GM20000 (cell line): ENCODE measurements around the gene MPPED1.

ENCODE experiments used
- DNase-seq: peaks from one replicate; pipeline ENCODE4 v3.0.0; 2012; ENCODE audit warnings: low spot score
- TF ChIP-seq, protein P1 (sequence below): IDR thresholded peaks from 2 replicates; pipeline ENCODE4 v1.5.1; 2012; ENCODE audit warnings: mild to moderate bottlenecking, control low read depth; ENCODE audit errors: extremely low read depth, missing control alignments

Gene MPPED1

DNA sequence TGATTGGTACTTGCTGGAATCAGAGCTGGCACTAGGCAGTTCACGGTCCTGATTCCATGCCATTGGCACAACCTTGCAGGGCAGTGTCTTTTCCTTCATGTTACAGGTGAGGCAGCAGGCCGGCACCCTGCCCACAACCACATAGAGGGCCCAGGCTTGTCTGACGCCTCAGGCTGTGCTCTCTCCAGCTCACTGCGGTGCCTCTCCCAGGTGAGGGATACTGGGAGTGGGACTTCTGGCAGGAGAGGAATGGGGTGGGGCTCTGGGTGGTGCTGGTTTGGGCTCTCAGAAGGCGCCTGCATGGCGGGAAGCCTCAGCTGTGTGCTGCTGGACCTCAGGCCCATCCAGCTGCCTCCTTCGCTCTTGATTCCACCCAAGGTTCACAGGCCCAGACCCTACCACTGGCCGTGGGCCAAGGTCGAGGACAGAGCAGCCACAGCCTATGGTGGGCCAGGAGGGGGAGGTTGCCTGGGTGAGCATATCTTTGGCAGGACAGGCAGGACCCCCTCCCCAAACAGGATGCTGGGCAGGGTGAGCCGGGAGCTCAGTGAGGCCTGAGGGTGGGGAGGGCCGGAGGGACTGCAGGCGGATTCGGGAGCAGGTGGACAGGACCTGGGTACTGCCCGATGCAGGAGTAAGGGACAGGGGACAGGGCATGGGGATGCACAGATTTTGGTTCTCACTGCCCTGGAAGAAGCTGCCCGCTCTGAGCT lies 7.0 kb upstream of the MPPED1 start:
- DNase-seq, result no peak
- TF ChIP-seq, protein P1, sequence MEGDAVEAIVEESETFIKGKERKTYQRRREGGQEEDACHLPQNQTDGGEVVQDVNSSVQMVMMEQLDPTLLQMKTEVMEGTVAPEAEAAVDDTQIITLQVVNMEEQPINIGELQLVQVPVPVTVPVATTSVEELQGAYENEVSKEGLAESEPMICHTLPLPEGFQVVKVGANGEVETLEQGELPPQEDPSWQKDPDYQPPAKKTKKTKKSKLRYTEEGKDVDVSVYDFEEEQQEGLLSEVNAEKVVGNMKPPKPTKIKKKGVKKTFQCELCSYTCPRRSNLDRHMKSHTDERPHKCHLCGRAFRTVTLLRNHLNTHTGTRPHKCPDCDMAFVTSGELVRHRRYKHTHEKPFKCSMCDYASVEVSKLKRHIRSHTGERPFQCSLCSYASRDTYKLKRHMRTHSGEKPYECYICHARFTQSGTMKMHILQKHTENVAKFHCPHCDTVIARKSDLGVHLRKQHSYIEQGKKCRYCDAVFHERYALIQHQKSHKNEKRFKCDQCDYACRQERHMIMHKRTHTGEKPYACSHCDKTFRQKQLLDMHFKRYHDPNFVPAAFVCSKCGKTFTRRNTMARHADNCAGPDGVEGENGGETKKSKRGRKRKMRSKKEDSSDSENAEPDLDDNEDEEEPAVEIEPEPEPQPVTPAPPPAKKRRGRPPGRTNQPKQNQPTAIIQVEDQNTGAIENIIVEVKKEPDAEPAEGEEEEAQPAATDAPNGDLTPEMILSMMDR, result no peak

DNA sequence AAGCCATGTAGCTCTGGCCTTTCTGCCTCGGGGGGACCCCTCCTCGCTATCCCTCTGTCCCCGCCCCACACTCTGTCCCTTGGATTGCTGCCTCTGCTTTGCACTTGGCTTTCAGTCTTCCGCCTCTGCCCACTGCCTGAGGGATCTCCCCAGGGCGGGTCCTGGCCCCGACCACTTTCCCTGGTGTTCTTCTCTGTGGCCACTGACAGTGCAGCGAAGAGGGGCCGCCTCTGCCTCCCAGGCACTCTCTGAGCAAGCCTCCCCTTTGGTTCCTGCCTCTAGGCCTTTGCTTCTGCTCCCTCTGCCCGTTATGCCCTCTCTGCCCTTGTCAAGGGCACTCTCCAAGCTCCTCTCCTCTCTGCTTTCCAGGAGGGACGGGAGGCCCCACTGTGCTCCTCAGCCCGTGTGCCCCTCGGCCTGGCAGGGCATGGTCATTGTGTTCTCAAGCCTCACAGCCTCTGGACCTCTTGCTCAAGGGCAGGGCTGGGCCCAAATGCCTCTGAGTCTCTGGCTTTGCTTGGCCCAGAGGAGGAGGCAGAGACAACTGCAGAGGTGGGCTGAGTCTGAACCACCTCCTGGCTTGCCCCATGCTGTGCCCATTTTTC lies 5.5 kb upstream of the MPPED1 start:
- no peak for DNase-seq
- TF ChIP-seq, protein P1, result no peak

DNA sequence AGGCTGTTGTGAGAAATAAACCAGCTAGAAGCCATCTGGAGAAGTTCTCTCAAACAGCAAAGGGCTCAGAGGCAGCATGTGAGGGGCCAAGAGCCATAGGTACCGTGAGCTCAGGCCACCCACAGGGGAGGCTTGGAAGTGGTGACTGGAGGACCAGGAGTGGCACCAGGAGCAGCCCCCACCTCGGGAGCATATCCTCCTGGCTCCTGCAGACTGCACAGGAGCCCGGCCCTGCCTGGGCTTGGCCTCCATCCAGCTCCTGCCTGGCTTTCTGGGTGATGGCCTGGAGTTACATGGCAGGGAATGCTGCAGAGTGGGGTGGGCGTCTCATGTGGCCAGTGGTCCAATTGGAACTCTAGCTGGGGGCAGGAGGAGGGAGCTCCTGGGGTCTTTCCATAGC lies 4.2 kb upstream of the MPPED1 start:
- TF ChIP-seq, protein P1, result no peak
- no peak for DNase-seq

DNA sequence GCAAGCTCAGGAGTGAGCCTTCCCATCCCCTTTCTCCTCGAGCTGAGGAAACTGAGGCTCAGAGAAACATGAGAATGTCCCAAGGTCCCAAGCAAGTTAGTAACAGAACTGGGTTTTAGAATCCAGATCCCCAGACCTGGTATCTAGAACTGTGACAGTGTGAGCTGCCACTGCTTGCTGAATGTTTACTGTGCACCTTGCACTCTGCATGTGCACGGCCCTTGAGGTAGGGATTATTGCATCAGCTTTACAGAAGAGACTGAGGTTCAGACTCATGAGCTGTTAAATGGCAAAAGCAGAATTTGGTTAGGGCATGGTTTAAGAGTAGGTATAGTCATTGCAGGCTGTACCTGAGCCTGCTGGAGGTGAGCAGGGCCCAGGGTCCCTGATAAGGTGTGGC lies 3.8 kb upstream of the MPPED1 start:
- no peak for DNase-seq
- TF ChIP-seq, protein P1, result no peak

DNA sequence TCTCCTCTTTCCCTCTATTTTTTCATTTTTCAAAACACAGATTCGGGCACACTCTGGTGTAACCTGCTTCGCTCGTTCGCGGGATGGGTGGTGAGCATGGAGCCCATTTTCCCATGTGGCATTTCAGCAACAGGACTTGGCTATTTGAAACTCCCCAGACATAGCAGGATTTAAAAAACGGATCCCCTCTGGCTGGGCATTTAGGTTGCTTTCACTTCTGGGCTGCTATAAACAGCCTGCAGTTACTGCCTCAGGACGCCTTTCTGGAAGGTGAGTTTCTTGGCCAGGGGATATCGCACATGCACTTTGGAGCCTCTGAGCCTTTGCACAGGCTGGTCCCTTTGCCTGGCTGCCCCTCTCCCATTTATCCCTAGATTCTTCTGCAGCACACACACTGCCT lies 2.8 kb upstream of the MPPED1 start:
- TF ChIP-seq, protein P1, result no peak
- no peak for DNase-seq

DNA sequence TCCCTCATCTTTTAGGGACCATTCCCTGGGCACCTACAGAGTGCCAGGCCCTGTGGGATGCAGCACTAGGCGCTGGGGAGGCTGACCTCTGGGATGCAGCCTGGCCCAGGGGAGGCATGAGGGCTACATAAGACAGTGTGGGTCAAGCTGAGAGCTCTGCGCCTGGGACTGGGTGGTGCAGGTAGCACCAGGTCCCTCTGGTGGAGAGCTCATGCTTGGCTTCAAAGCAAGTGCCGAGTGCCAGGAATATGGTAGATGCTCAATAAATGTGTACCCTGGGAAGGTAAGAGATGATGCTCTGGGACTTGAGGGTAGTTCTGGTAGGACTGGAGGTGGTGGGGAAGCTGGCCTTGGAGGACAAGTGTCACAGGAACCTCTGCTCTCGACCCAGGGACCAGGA lies 2.0 kb upstream of the MPPED1 start:
- TF ChIP-seq, protein P1, result no peak
- DNase-seq, result no peak

DNA sequence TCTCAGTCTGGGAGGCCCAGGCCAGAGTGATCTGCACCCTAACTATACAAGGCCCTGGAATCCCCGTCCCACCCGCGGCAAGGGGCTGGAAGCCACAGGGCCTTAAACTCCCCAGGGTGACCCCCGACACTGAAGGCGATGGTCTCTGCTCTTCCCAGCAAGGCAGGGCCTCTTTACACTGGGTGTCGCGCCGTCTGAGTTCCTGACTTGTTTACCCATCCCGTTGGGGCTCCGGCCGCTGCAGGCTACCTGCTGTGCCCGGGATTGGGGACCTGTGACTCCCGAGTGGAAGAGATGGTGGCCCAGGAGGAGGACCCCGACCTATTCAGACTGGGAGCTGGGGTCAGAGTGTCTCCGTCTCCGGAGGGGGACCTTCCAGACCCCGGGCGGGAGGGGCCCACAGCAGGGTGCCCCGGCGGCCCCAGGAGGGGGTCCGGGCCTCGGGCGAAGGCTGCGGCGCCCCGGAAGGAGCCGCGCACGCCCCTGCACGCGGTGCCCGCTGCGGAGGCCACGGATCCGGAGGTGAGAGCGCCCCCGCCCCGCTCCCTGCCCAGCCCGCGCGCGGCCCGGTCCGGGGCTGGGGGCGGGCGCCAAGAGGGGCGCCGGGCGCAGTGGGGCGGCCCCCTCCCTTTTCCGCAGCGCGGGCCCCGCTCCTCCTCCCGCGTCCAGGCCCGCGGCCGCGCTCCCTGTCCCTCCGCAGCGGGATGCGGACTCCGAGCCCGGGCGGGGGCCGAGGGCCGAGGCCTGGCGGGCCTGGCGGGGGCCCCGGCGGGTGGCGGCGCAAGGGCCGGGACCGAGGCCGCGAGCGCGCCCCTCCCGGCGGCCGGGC lies 560 bp upstream of the MPPED1 start:
- TF ChIP-seq, protein P1, result no peak
- DNase-seq, result no peak
